A549 treated with RU486 at 1 μM for 4 hours (cell line): ENCODE results near the gene OR1K1. TPM values are rescaled to one million over a fixed set of nuclear protein-coding genes. Genes with fewer than 3 reads are reported as not detected.

Experiments used
- total RNA-seq: library from RNA; stranded (reverse); fragments of 200-300 nt; extraction: Qiagen RNA extraction; gene quantifications from 5 replicates; pipeline ENCODE4 v1.2.3, GENCODE V29; 2022; ENCODE audit warnings: low read depth

The OR1K1 gene, protein sequence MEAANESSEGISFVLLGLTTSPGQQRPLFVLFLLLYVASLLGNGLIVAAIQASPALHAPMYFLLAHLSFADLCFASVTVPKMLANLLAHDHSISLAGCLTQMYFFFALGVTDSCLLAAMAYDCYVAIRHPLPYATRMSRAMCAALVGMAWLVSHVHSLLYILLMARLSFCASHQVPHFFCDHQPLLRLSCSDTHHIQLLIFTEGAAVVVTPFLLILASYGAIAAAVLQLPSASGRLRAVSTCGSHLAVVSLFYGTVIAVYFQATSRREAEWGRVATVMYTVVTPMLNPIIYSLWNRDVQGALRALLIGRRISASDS
- total RNA-seq, result not detected in 5 replicates

DNA sequence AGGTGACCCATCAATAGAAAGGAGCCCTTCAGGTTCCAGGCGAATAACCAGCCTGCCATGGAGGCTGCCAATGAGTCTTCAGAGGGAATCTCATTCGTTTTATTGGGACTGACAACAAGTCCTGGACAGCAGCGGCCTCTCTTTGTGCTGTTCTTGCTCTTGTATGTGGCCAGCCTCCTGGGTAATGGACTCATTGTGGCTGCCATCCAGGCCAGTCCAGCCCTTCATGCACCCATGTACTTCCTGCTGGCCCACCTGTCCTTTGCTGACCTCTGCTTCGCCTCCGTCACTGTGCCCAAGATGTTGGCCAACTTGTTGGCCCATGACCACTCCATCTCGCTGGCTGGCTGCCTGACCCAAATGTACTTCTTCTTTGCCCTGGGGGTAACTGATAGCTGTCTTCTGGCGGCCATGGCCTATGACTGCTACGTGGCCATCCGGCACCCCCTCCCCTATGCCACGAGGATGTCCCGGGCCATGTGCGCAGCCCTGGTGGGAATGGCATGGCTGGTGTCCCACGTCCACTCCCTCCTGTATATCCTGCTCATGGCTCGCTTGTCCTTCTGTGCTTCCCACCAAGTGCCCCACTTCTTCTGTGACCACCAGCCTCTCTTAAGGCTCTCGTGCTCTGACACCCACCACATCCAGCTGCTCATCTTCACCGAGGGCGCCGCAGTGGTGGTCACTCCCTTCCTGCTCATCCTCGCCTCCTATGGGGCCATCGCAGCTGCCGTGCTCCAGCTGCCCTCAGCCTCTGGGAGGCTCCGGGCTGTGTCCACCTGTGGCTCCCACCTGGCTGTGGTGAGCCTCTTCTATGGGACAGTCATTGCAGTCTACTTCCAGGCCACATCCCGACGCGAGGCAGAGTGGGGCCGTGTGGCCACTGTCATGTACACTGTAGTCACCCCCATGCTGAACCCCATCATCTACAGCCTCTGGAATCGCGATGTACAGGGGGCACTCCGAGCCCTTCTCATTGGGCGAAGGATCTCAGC lies at the start of gene OR1K1:
TSS of gene OR1K1 (plus strand) at position 58 of the 995 bp plus-strand sequence. CDS start at position 58, 0 bp downstream.

GRCh38 chr9:122788831-122789230 lies 11.1 kb upstream of the OR1K1 start, which contains the start of gene OR5C1:
Gene OR5C1 (plus strand): TSS chr9:122788933. CDS start chr9:122788933, 0 bp downstream.

Other genes starting within 250 kb of the OR1K1 start
- gene OR1N2, start 247.0 kb upstream of the OR1K1 start, total RNA-seq, result not detected in 5 replicates
- not detected in 5 replicates for gene OR1L8, start 216.7 kb upstream of the OR1K1 start, total RNA-seq
- not detected in 5 replicates for gene OR1Q1, start 185.4 kb upstream of the OR1K1 start, total RNA-seq
- not detected in 5 replicates for gene OR1B1, start 142.5 kb upstream of the OR1K1 start, total RNA-seq
- not detected in 5 replicates for gene OR1L1, start 138.4 kb upstream of the OR1K1 start, total RNA-seq
- not detected in 5 replicates for gene OR1L3, start 125.0 kb upstream of the OR1K1 start, total RNA-seq
- gene OR1L4, start 76.1 kb upstream of the OR1K1 start, total RNA-seq, result not detected in 5 replicates
- not detected in 5 replicates for gene OR1L6, start 57.8 kb upstream of the OR1K1 start, total RNA-seq
- not detected in 5 replicates for gene OR5C1, start 11.2 kb upstream of the OR1K1 start, total RNA-seq
- 16.0 to 18.5 TPM (median 17.7 TPM) in 5 replicates for gene PDCL, start 28.5 kb downstream of the OR1K1 start, total RNA-seq
- 16.8 to 23.2 TPM (median 22.0 TPM) in 5 replicates for gene RC3H2, start 105.2 kb downstream of the OR1K1 start, total RNA-seq
- 1.8 to 5.8 TPM (median 5.6 TPM) in 5 replicates for gene ZBTB6, start 113.2 kb downstream of the OR1K1 start, total RNA-seq
- 1.1 to 2.0 TPM (median 1.9 TPM) in 5 replicates for gene ZBTB26, start 131.4 kb downstream of the OR1K1 start, total RNA-seq
- gene RABGAP1, start 140.9 kb downstream of the OR1K1 start, total RNA-seq, result 10.1 to 15.4 TPM (median 13.4 TPM) in 5 replicates
- not detected in 5 replicates for gene GPR21, start 233.5 kb downstream of the OR1K1 start, total RNA-seq